SU-DHL-6 (cell line): Measurements from ENCODE around the gene NRP1.

Source experiments
- EZH2phosphoT487 ChIP-seq: fragments of 200-600 bp; sonication (generic), shearing (Covaris generic); conservative IDR thresholded peaks from 2 replicates; pipeline ENCODE4 v1.6.1; 2018; ENCODE audit warnings: mild to moderate bottlenecking, antibody characterized with exemption, low read length, moderate library complexity, mixed read lengths
- TF ChIP-seq, protein P1 (sequence below): fragments of 200-600 bp; sonication (generic); IDR thresholded peaks from one replicate; pipeline ENCODE4 v1.5.1; 2017; ENCODE audit warnings: antibody characterized with exemption, mild to moderate bottlenecking, low read length, moderate library complexity; ENCODE audit not compliant: insufficient read depth, poor library complexity, severe bottlenecking

DNA sequence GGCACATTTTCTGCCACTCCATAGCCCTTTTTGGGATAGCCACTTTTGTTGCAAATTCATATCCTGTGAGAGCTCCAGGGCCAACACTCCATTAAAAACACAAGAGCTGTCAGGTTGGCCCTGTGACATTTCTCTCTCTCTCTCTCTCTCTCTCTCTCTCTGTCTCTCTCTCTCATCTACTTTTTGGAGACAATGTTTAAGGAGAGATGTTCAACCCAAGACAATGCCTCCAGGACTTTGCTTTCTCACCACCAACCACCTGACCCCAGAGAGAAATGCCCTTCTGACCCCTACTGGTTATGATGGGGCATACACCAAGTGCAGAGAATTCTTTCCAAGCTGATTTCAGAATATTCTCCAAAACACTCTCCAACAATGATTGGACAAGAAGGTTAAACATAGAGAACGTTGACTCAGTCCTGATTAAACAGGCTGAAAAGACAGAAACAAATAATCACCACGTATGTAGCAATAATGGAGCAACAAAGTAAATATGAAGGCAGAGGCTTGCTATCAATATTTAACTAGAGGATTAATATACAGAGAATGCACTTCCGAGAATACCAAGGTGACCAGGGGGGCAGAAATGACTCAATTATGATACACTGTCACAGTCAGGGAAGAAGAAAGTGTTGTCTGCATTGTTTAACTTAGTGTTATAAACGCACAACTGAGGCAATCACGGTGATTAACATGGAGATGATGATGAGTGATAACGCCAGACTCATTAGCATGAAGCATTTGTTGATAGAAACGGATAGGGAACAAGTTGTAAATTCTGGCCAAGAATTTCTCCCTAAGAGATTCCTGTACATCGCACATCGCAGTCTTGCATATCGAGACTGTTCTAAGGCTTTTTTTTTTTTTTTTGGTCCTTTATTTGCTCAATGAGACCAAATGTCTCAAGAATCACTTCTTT, 178.5 kb downstream of the NRP1 start:
- TF ChIP-seq, protein P1, sequence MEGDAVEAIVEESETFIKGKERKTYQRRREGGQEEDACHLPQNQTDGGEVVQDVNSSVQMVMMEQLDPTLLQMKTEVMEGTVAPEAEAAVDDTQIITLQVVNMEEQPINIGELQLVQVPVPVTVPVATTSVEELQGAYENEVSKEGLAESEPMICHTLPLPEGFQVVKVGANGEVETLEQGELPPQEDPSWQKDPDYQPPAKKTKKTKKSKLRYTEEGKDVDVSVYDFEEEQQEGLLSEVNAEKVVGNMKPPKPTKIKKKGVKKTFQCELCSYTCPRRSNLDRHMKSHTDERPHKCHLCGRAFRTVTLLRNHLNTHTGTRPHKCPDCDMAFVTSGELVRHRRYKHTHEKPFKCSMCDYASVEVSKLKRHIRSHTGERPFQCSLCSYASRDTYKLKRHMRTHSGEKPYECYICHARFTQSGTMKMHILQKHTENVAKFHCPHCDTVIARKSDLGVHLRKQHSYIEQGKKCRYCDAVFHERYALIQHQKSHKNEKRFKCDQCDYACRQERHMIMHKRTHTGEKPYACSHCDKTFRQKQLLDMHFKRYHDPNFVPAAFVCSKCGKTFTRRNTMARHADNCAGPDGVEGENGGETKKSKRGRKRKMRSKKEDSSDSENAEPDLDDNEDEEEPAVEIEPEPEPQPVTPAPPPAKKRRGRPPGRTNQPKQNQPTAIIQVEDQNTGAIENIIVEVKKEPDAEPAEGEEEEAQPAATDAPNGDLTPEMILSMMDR = peak; percentile 54
- TF ChIP-seq EZH2phosphoT487 = no peak
